H9 (cell line): Measurements from ENCODE around the gene PTPRR. TPM values are rescaled to one million over a fixed set of nuclear protein-coding genes. Genes with fewer than 3 reads are reported as not detected.

Experiments
- DNase-seq: peaks from one replicate; pipeline ENCODE4 v3.0.0-alpha.2; 2017
- H2AFZ ChIP-seq: one replicate; pipeline ENCODE4 v1.6.1; 2013; ENCODE audit warnings: mild to moderate bottlenecking, low read length, control low read depth, moderate library complexity
- H2AK5ac ChIP-seq: 2 replicates; pipeline ENCODE4 v1.6.1; 2013; ENCODE audit warnings: low read length, control low read depth, mixed read lengths; ENCODE audit not compliant: insufficient read length
- H2BK120ac ChIP-seq: one replicate; pipeline ENCODE4 v1.6.1; 2013; ENCODE audit warnings: low read depth, mild to moderate bottlenecking, low read length, control low read depth, inconsistent platforms; ENCODE audit not compliant: poor library complexity, severe bottlenecking
- H2BK12ac ChIP-seq: 2 replicates; pipeline ENCODE4 v1.6.1; 2013; ENCODE audit warnings: low read length, control low read depth, mixed read lengths, low read depth; ENCODE audit not compliant: insufficient read length
- H2BK15ac ChIP-seq: 2 replicates; pipeline ENCODE4 v1.6.1; 2013; ENCODE audit warnings: low read depth, low read length, control low read depth
- H2BK20ac ChIP-seq: one replicate; pipeline ENCODE4 v1.6.1; 2013; ENCODE audit warnings: low read depth, mild to moderate bottlenecking, low read length, control low read depth, inconsistent platforms; ENCODE audit not compliant: poor library complexity, severe bottlenecking
- H2BK5ac ChIP-seq: 2 replicates; pipeline ENCODE4 v1.6.1; 2013; ENCODE audit warnings: low read length, control low read depth, mixed read lengths; ENCODE audit not compliant: insufficient read length
- H3K14ac ChIP-seq: 2 replicates; pipeline ENCODE4 v1.6.1; 2013; ENCODE audit warnings: low read length, control low read depth; ENCODE audit not compliant: insufficient read depth
- H3K18ac ChIP-seq: 2 replicates; pipeline ENCODE4 v1.6.1; 2013; ENCODE audit warnings: low read depth, mild to moderate bottlenecking, mixed read lengths, low read length, control low read depth; ENCODE audit not compliant: insufficient read length
- H3K23ac ChIP-seq: 2 replicates; pipeline ENCODE4 v1.6.1; 2013; ENCODE audit warnings: low read length, control low read depth, mixed read lengths, low read depth; ENCODE audit not compliant: insufficient read length
- H3K23me2 ChIP-seq: 2 replicates; pipeline ENCODE4 v1.6.1; 2013; ENCODE audit warnings: low read depth, mild to moderate bottlenecking, mixed read lengths, low read length, control low read depth; ENCODE audit not compliant: insufficient read length, poor library complexity, severe bottlenecking
- H3K27ac ChIP-seq: 2 replicates; pipeline ENCODE4 v1.5.1; 2013; ENCODE audit warnings: low read length, control low read depth, mixed read lengths, low read depth; ENCODE audit not compliant: insufficient read length
- H3K27me3 ChIP-seq: 2 replicates; pipeline ENCODE4 v1.6.1; 2013; ENCODE audit warnings: low read length, control low read depth, inconsistent platforms; ENCODE audit not compliant: insufficient read depth
- H3K4ac ChIP-seq: 2 replicates; pipeline ENCODE4 v1.6.1; 2013; ENCODE audit warnings: low read depth, mild to moderate bottlenecking, control low read depth, inconsistent platforms, low read length, moderate library complexity
- H3K4me1 ChIP-seq: 2 replicates; pipeline ENCODE4 v1.6.1; 2013; ENCODE audit warnings: low read length, control low read depth, inconsistent platforms; ENCODE audit not compliant: insufficient read depth
- H3K4me2 ChIP-seq: 2 replicates; pipeline ENCODE4 v1.6.1; 2013; ENCODE audit warnings: low read length, control low read depth, mixed read lengths; ENCODE audit not compliant: insufficient read length, insufficient read depth
- H3K56ac ChIP-seq: 2 replicates; pipeline ENCODE4 v1.6.1; 2013; ENCODE audit warnings: low read depth, mild to moderate bottlenecking, mixed read lengths, low read length, control low read depth; ENCODE audit not compliant: insufficient read length
- H3K79me1 ChIP-seq: 2 replicates; pipeline ENCODE4 v1.6.1; 2013; ENCODE audit warnings: low read depth, mild to moderate bottlenecking, moderate library complexity, low read length, control low read depth, inconsistent platforms; ENCODE audit not compliant: insufficient read depth, poor library complexity, severe bottlenecking
- H3K79me2 ChIP-seq: 2 replicates; pipeline ENCODE4 v1.6.1; 2013; ENCODE audit warnings: low read length, control low read depth, inconsistent platforms; ENCODE audit not compliant: insufficient read depth
- H3K9ac ChIP-seq: 2 replicates; pipeline ENCODE4 v1.6.1; 2013; ENCODE audit warnings: low read length, control low read depth, mixed read lengths; ENCODE audit not compliant: insufficient read length; ENCODE audit errors: extremely low read depth
- H3K9me3 ChIP-seq: one replicate; pipeline ENCODE4 v1.6.1; 2013; ENCODE audit warnings: low read depth, low read length, inconsistent platforms; ENCODE audit not compliant: control insufficient read depth
- H3T11ph ChIP-seq: one replicate; pipeline ENCODE4 v1.6.1; 2013; ENCODE audit warnings: mild to moderate bottlenecking, low read length, control low read depth, inconsistent platforms
- H4K20me1 ChIP-seq: one replicate; pipeline ENCODE4 v1.6.1; 2013; ENCODE audit not compliant: control insufficient read depth, insufficient read length, insufficient read depth
- H4K5ac ChIP-seq: 2 replicates; pipeline ENCODE4 v1.6.1; 2013; ENCODE audit warnings: low read depth, mild to moderate bottlenecking, mixed read lengths, low read length, control low read depth; ENCODE audit not compliant: insufficient read length
- H4K8ac ChIP-seq: replicated peaks from 2 replicates; pipeline ENCODE4 v1.6.1; 2013; ENCODE audit warnings: low read length, control low read depth, mixed read lengths, low read depth; ENCODE audit not compliant: insufficient read length
- H4K91ac ChIP-seq: 2 replicates; pipeline ENCODE4 v1.6.1; 2013; ENCODE audit warnings: low read depth, mild to moderate bottlenecking, moderate library complexity, mixed read lengths, low read length, control low read depth; ENCODE audit not compliant: insufficient read length
- H3K27ac Mint-ChIP-seq, 3 experiments: 2 replicates in 2 of 3; 3 replicates in 1 of 3; pipeline ENCODE4 v1.8.0; 2020 to 2021; ENCODE audit warnings: mixed read lengths in 3 of 3, mild to moderate bottlenecking in 1 of 3, moderate library complexity in 1 of 3
- H3K27me3 Mint-ChIP-seq: 2 replicates; pipeline ENCODE4 v1.8.0; 2021; ENCODE audit warnings: low read depth, mild to moderate bottlenecking, moderate library complexity, mixed read lengths
- H3K36me3 Mint-ChIP-seq, 3 experiments: 2 replicates in 2 of 3; 3 replicates in 1 of 3; pipeline ENCODE4 v1.8.0; 2020 to 2021; ENCODE audit warnings: low read depth in 3 of 3, mixed read lengths in 3 of 3; ENCODE audit not compliant: insufficient read depth in 1 of 3
- H3K4me1 Mint-ChIP-seq, 2 experiments: 2 replicates each; pipeline ENCODE4 v1.8.0; 2020; ENCODE audit warnings: mixed read lengths in 2 of 2
- H3K4me3 Mint-ChIP-seq, 2 experiments: 2 replicates in 1 of 2; 3 replicates in 1 of 2; pipeline ENCODE4 v1.8.0; 2020 to 2021; ENCODE audit warnings: mild to moderate bottlenecking in 2 of 2, mixed read lengths in 2 of 2, moderate library complexity in 1 of 2
- H3K9me3 Mint-ChIP-seq, 2 experiments: 2 replicates in 1 of 2; 3 replicates in 1 of 2; pipeline ENCODE4 v1.8.0; 2020; ENCODE audit warnings: mild to moderate bottlenecking in 2 of 2, mixed read lengths in 2 of 2, moderate library complexity in 1 of 2
- CTCF ChIP-seq: fragments of 200-600 bp; sonication (generic); conservative IDR thresholded peaks from 3 replicates; pipeline ENCODE4 v1.8.0; 2021; ENCODE audit warnings: antibody characterized with exemption, mild to moderate bottlenecking
- WGBS: extraction: QIAGEN DNeasy Blood & Tissue Kit; methylation state at CpG from one replicate; pipeline ENCODE4 v1.1.7; 2013; ENCODE audit warnings: missing lambda C conversion rate, low lambda C conversion rate, mixed read lengths; ENCODE audit not compliant: insufficient read length; ENCODE audit errors: extremely low coverage; 5-methylcytosine and 5-hydroxymethylcytosine counted together
- total RNA-seq: library from RNA; stranded (reverse); gene quantifications from 2 replicates; pipeline ENCODE4 v1.2.1, GENCODE V29; 2021

Gene PTPRR
- total RNA-seq, 1 experiment from 2014 or later: 0.22 TPM

- no peak for TF ChIP-seq CTCF
- no peak overlapping the region for H2BK12ac ChIP-seq
These were observed 92.2 kb downstream of the PTPRR start for GRCh38 chr12:70828351-70828750.

More at GRCh38 chr12:70828351-70828750, 92.2 kb downstream of the PTPRR start:
- no peak overlapping the region for H3K4ac ChIP-seq
- no peaks in the 10 kb centered on the region for H3K36me3 Mint-ChIP-seq
- no peak overlapping the region for H2BK120ac ChIP-seq
- no peak overlapping the region for H2AFZ ChIP-seq
- no peak overlapping the region for H3K14ac ChIP-seq
- DNase-seq: no peak
- H3K9ac ChIP-seq: no peak overlapping the region
- WGBS: no CpG with 5 or more reads among the region's 2 CpGs
- H3K27me3 Mint-ChIP-seq: no peaks in the 10 kb centered on the region
- no peak overlapping the region for H3K56ac ChIP-seq
- no peak overlapping the region for H4K8ac ChIP-seq
- no peak overlapping the region for H4K5ac ChIP-seq
- H2BK20ac ChIP-seq: no peak overlapping the region
- no peak overlapping the region for H2BK5ac ChIP-seq
- no peak overlapping the region for H2BK15ac ChIP-seq
- no peak overlapping the region for H3K4me3 Mint-ChIP-seq
- H3K9me3 Mint-ChIP-seq: no peaks in the 10 kb centered on the region
- H3K4me2 ChIP-seq: no peak overlapping the region
- H3K27ac ChIP-seq: no peak overlapping the region
- no peak overlapping the region for H3K23ac ChIP-seq
- H3K27ac Mint-ChIP-seq: no peak overlapping the region
- H3T11ph ChIP-seq: no peak overlapping the region
- no peaks in the 10 kb centered on the region for H4K20me1 ChIP-seq
- H3K4me1 Mint-ChIP-seq: peaks cover 0 to 2% of the 10 kb centered on the region in 2 experiments; a peak in 2 of 4 replicates
- no peaks in the 10 kb centered on the region for H3K4me1 ChIP-seq
- no peaks in the 10 kb centered on the region for H3K79me1 ChIP-seq
- no peaks in the 10 kb centered on the region for H3K27me3 ChIP-seq
- no peak overlapping the region for H3K18ac ChIP-seq
- H2AK5ac ChIP-seq: no peak overlapping the region
- H3K9me3 ChIP-seq: no peaks in the 10 kb centered on the region
- H3K23me2 ChIP-seq: no peaks in the 10 kb centered on the region
- H3K79me2 ChIP-seq: no peaks in the 10 kb centered on the region
- H4K91ac ChIP-seq: no peak overlapping the region
